Neural progenitor cell (in vitro differentiated cells): ENCODE measurements around the gene SIRPA.

Experiments
- CTCF ChIP-seq: fragments of 200-600 bp; sonication (generic); IDR thresholded peaks from 2 replicates; pipeline ENCODE4 v1.5.1; 2017; ENCODE audit warnings: antibody characterized with exemption, mild to moderate bottlenecking
- EZH2 ChIP-seq: fragments of 200-600 bp; sonication (generic); IDR thresholded peaks from 2 replicates; pipeline ENCODE4 v1.6.1; 2017; ENCODE audit warnings: antibody characterized with exemption, mild to moderate bottlenecking, moderate library complexity

- TF ChIP-seq CTCF (no peak), EZH2 (no peak)
These were observed 35.0 kb downstream of the SIRPA start for GRCh38 chr20:1930165-1930564.
